Effector CD4-positive, alpha-beta T cell (primary cell): Measurements from ENCODE around the gene C6orf136.
"Not testable (repeated sequence)": the region's sequence is repeated elsewhere in the genome, so short reads cannot be mapped to it uniquely, and the experiment has no call there.

ENCODE experiments used
- DNase-seq: peaks from one replicate; pipeline ENCODE4 v3.0.0-alpha.2; 2020

The C6orf136 gene

GRCh38 chr6:30664994-30665767 is 18.2 kb downstream of the C6orf136 start:
- DNase-seq, result no peak

- not testable (repeated sequence) for DNase-seq
Measured at GRCh38 chr6:30666300-30666699, 19.4 kb downstream of the C6orf136 start.

GRCh38 chr6:30670760-30671527 is 24.0 kb downstream of the C6orf136 start:
- no peak for DNase-seq

GRCh38 chr6:30672445-30673253 is 25.7 kb downstream of the C6orf136 start, which contains the start of gene DHX16:
TSS of gene DHX16 (minus strand) at chr6:30673006. CDS start at chr6:30672841, 165 bp downstream.
- DNase-seq, result peak; percentile 92

GRCh38 chr6:30676660-30677285 is 29.8 kb downstream of the C6orf136 start:
- no peak for DNase-seq

DNA sequence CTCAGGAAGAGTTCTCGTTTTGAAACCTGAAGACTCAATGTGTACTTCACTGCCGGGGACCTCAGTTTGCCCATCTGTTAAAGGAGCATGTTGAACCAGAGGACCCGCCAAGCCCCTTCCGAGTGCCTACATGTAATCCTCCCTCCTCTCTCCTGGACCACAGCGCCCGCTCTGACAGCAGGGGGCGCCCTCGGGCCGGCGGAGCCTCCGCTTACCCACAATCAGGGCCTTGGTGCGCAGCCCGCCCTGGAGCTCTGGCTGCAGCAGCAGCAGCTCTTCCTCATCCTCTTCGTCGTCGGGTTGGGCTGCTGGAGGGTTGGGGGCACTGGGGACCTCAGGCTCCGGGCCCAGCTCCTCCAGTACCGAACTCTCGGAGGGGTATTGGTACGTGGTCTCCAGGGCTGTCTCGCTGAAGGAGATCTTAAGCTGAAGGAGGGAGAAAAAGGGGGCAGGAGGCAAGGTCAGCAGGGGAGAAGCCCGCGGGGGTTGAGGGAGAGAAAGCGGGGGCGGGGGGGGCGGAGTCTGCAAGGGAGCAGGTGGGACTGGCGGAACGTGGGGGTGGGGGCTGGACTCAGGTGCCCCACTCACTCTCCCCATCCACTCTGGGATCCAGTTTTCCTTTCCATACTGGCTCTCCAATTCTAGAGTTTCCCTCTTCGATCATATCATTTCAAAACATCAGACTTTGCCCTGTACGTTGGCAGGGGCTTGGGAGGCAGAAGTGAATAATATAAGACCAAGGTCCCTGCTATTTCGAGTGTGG is 32.2 kb downstream of the C6orf136 start:
- DNase-seq, result peak; percentile 92

DNA sequence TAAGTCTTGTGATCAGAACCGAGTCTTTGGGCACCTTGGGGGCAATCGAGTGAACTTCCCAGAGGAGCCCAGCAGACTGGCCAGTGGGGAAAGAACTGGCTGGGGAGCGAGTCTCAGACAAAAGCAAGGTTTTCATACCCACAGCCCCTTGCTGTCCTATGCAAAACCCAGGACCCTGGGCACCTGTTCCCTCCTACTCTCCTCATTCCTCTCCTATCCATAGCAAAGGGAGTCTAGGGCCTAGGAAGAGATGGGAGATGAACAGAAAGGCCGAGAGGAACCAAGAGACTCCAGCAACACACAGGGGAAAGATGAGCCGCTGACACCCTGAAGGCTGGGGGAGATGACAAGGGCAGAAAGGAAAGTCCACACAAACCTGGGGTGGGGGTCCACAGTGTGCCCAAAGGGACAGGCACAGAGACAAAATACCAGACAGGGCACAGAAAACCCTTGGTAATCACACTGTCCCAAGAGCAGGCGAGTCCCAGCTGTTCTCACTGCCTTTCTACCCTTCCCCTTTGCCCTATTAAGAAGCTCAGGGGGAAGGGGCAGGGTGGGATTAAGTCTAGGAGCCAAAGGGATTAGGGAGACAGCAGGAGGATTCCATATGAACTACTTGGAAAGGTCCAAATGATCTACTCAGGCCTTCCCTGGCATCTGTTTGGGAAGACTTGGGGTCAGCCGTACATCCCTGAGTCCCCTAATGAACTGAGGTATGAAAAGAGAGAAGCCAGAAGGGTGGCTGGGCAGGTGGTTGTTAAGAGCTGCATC is 33.0 kb downstream of the C6orf136 start:
- no peak for DNase-seq

GRCh38 chr6:30681766-30682142 is 34.8 kb downstream of the C6orf136 start:
- DNase-seq, result no peak

DNA sequence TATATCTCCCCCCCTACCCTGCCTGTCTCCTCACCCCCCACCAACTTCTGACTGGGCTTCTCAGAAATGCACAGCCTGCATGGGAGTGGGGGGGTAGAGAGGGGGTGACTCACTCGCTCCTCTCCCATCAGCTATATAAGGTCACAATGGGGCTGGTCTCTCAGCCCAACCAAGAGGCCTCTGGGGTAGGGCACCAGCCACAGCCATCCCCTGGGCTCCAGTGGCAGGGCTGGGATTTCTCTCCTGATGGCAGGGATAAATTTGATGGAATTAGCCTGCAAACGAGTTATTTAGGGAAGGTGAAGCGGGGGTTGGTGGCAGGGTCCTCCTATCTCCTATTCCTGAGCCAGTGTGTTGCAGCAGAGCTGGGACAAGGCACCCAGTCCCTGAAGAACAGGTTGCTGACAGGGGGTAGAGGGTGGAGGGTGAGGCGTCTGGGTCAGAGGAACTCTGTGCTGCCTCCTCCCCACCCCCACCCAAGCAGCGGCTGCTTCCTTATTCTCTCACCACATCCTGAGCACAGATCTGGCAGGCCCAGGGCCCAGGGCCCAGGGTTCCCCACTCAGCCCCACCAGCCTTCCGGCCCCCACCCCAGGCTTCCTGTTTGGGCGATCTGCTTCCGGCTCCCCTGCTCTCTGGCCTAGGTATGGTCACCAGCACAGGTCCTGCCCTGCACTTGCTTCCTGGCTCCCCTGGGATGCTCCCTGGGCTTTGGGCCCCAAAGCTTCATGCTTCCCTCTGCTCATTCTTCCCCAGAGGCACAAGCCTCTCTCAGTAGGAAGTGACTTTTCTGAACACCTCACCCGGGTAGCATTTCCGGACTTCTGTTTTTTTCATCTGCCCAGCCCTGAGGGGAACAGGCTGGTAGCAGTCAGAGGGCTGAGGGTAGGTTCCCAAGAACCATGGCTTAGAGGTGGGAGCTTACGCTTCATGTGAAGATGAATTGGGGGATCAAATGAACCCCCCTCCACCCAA is 35.5 kb downstream of the C6orf136 start:
- DNase-seq, result peak; percentile 81

DNA sequence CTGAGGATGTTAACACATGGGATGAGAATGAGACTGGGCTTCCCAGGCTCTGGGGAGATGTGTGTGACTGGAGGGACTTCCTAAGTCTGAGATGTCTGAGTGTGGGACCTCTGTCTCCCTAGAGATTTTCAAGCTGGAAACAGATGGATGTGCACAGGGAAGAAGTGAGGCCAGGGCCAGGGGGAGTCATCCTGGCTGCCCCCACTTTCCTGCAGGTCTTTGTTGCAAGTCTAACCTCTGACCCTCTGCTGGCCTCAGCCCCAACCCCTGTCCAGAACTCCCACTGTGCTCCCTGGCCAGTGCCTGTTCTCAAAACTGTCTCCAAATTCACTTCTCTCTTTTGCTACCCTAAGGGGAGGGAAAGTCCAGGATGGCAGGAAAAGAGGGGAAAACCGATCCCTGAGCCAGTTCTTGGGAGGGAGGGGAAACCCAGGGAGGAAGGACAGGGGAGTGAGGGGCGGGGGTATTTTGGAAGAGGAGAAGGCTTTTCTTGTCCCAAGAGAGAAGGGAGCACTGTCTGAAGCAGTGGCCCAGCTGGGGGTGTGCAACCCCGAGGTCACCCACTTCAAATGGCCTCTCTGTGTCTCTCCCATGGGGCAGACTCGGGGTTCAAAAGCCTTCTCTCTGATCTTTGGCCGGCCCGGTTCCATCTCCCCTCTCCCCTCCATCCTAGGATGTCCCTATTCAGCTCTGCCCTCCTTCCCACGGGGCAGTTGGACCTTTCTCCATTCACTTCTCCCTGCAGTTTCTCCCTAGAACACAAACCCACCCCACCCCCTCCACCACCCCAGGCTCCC is 36.4 kb downstream of the C6orf136 start:
- DNase-seq, result no peak

DNA sequence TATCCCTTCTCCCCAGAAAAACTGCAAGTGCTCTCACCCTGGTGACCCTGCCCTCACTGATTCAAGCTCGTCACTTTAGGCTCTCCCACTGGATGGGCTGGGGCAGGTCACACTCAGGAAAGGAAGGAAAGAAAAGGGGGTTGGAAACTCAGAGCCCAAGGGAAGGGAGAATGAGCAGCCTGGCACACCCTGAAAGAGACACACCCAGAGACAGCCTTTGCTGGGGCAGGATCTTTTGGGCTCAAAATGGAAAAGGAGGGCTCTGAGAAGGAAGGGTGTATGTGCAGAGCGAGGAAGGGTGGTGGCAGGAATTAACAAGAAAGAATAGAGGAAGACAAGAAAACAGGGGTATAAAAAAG is 37.0 kb downstream of the C6orf136 start:
- DNase-seq, result no peak

DNA sequence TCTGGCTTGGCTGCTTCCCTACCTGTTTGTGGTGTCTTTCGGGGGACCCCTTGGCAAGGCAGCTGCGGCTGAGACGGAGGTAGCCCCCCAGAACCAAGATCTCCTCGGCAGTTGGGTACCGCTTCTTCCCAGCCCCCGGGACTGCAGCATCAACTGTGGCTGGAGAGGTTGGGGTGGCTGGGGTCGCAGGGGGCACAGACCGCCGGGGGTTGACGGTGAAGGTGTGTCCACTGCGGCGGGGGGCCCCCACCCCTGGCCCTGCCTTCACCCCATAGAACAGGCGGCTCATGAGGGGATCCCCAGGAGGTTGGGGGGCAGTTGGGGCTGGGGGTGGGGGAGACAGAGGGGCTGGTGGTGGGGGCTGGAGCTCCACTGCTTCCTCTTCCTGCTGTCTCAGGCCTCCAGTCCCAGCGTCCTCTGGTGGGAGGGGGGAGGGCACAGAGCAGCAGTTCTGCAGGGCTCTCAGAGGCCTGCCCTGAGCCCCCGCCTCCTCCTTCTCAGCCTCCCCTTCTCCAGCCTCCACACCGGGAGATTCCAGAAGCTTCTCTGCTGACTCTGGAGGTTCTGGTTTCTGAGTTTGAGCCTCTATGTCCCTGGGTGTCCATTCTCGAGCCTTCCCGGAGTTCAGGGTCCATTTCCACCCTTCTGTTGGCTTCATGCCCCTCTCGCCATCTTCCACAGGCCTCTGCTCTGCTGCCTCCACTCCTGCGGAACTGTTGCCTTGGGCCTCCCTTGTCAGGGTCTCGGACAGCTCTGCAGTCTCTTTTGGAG is 37.6 kb downstream of the C6orf136 start:
- peak; percentile 28 for DNase-seq

DNA sequence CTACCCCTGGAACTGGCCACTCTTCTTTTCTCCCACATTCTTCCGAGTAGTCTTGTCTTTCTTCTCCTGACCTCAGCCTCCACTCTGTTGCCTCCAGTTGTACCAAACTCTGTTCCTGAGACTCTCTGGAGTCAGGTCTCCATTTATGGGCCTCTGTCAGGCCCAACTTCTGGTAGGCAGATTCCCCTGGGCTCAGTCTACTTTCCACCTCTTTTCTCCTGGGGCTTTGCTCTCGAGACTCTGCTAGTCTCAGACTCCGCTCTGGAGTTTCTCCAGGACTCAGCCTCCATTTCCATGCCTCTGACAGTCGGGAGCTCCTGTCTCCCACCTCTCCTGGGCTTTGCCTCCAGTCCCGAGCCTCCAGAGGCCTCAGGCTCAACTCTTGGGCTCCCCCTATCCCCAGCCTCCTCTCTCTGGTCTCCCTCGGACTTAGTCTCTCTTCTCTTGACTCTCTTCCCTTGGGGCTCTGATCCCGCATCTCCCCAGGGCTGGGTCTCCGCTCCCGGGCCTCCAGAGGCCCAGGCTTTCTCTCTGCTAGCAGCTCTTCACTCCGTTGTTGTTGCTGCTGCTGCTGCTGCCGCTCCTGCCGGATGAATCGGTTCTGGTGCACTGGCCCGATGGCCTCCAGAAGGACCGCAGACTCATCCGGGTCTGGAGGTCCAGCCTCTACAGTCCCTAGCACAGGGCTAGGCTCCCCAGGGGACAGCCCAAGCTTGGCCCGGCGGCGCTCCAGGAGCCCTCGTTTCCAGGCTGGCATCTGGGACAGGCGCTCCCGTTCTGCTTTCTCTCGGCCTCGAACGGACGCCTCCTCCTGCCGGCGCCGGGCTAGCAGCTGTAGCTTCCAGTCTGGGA is 38.5 kb downstream of the C6orf136 start:
- no peak for DNase-seq

DNA sequence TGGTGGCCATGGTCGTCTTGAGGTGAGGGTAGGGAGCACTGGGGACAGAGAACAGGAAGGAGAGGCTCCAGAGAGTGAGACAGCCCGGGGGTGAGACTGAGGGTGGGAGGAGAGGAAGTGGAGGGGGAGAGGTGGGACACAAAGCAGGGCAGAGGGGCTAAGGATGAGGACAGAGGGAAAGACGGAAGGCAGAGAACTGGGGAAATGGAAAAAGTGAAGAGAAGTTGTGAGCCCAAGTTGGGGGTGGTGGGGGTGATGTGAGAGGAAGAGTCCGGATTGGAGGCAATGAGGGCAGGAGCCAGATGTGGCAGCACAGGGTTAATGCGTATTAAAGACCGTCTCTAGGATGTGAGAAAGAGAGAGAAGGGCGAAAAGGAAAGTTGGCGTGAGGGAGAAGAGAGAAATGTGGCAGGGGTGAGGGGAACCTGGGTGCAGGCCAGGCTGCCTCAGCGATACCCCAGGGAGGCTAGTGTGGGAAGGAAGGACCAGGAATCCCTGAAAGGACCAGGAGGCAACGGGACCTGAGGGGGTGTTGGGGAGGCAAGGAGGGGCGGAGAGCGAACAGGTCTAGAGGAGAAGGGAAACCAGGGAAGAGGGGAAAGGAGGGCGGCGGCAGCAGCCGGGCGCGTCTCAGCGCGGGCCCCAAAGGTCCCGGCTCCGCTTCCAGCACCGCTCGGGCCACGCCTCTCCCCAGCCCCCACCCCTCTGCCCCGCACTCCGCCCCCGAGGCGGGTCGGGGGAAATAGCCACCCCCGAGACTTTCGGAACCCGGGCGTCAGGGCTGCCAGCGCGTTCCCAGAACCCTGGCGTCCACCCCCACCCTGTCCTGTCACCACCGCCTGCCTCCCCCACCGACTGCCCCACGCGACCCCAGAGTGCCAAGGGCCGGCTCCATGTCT is 39.3 kb downstream of the C6orf136 start, which contains the start of gene PPP1R18:
Gene PPP1R18, minus strand, starts transcription at position 637 of the 899 bp plus-strand sequence. Its CDS starts 627 bp downstream, at position 10.
- DNase-seq, result peak; percentile 71

- peak; percentile 69 for DNase-seq
Measured at GRCh38 chr6:30686908-30687658, 40.1 kb downstream of the C6orf136 start.
